IMR-90 (cell line): ENCODE results near the gene TMEM205. TPM values are rescaled to one million over a fixed set of nuclear protein-coding genes. Genes with fewer than 3 reads are reported as not detected.

Experiments
- ATAC-seq: fragments of 200-7000 bp; cut with Tn5 transposase; 2 replicates; pipeline ENCODE4 v1.9.1; 2020; ENCODE audit warnings: low read depth, mild to moderate bottlenecking, moderate library complexity
- BruUV-seq: library from RNA; stranded (reverse); fragments of 400-500 nt; replicated peaks from 2 replicates; lab custom pipeline; 2021; lab: Mats Ljungman, UMichigan
- CTCF ChIA-PET: fragments of 300-600 bp; formaldehyde crosslinking; extraction: SDS; loops from one replicate; lab custom pipeline; 2021; ENCODE audit warnings: antibody characterized with exemption; lab: Yijun Ruan, JAX
- POLR2A ChIA-PET: fragments of 300-600 bp; sonication (Branson Sonifier 250); formaldehyde crosslinking; loops from one replicate; lab custom pipeline; 2022; ENCODE audit warnings: antibody characterized with exemption; ENCODE audit not compliant: unreplicated experiment; lab: Charles Lee
- DNase-seq: peaks from one replicate; pipeline ENCODE4 v3.0.0; 2013
- H2AFZ ChIP-seq: replicated peaks from 2 replicates; pipeline ENCODE3; 2013; ENCODE audit warnings: low read length, mild to moderate bottlenecking; ENCODE audit not compliant: poor library complexity
- H2AK5ac ChIP-seq: 2 replicates; pipeline ENCODE4 v1.6.1; 2013; ENCODE audit warnings: low read depth, low read length, inconsistent platforms
- H2AK9ac ChIP-seq: replicated peaks from 2 replicates; pipeline ENCODE3; 2013; ENCODE audit warnings: mild to moderate bottlenecking, low read depth, low read length, moderate library complexity; ENCODE audit not compliant: poor library complexity
- H2BK120ac ChIP-seq: 2 replicates; pipeline ENCODE4 v1.6.1; 2013; ENCODE audit warnings: low read depth, low read length, inconsistent platforms
- H2BK15ac ChIP-seq: 3 replicates; pipeline ENCODE4 v1.6.1; 2013; ENCODE audit warnings: low read depth, low read length, inconsistent platforms
- H2BK20ac ChIP-seq: 2 replicates; pipeline ENCODE4 v1.6.1; 2013; ENCODE audit warnings: low read depth, mild to moderate bottlenecking, inconsistent platforms, low read length, moderate library complexity
- H2BK5ac ChIP-seq: 2 replicates; pipeline ENCODE4 v1.6.1; 2013; ENCODE audit warnings: mild to moderate bottlenecking, low read depth, low read length, inconsistent platforms; ENCODE audit not compliant: poor library complexity, severe bottlenecking
- H3K14ac ChIP-seq: replicated peaks from 2 replicates; pipeline ENCODE4 v1.6.1; 2013; ENCODE audit warnings: low read depth, low read length, inconsistent platforms
- H3K18ac ChIP-seq: 2 replicates; pipeline ENCODE4 v1.6.1; 2013; ENCODE audit warnings: low read depth, low read length, control low read depth
- H3K23ac ChIP-seq: 2 replicates; pipeline ENCODE4 v1.6.1; 2013; ENCODE audit warnings: low read depth, low read length, inconsistent platforms
- H3K27ac ChIP-seq: 2 replicates; pipeline ENCODE4 v1.5.1; 2013; ENCODE audit warnings: mild to moderate bottlenecking, control low read depth, low read length; ENCODE audit not compliant: insufficient read depth
- H3K27me3 ChIP-seq: 2 replicates; pipeline ENCODE4 v1.6.1; 2013; ENCODE audit warnings: low read length; ENCODE audit not compliant: control insufficient read depth, insufficient read depth
- H3K36me3 ChIP-seq: 2 replicates; pipeline ENCODE4 v1.6.1; 2013; ENCODE audit warnings: low read length, mixed read lengths; ENCODE audit not compliant: control insufficient read depth, insufficient read depth
- H3K4ac ChIP-seq: 2 replicates; pipeline ENCODE4 v1.6.1; 2013; ENCODE audit warnings: low read depth, low read length, inconsistent platforms
- H3K4me1 ChIP-seq: 2 replicates; pipeline ENCODE4 v1.6.1; 2013; ENCODE audit warnings: low read length, mixed read lengths; ENCODE audit not compliant: control insufficient read depth, insufficient read depth
- H3K4me2 ChIP-seq: 2 replicates; pipeline ENCODE4 v1.6.1; 2013; ENCODE audit warnings: low read depth, mild to moderate bottlenecking, control low read depth, low read length, moderate library complexity
- H3K4me3 ChIP-seq: 2 replicates; pipeline ENCODE4 v1.5.1; 2013; ENCODE audit warnings: low read depth, mild to moderate bottlenecking, control low read depth, low read length, moderate library complexity; ENCODE audit not compliant: insufficient read depth
- H3K56ac ChIP-seq: 2 replicates; pipeline ENCODE4 v1.6.1; 2013; ENCODE audit warnings: low read length, inconsistent platforms; ENCODE audit not compliant: insufficient read depth; ENCODE audit errors: extremely low read depth
- H3K79me1 ChIP-seq, 2 experiments: 2 replicates each; pipeline ENCODE4 v1.6.1; 2013; ENCODE audit warnings: low read length in 2 of 2, inconsistent platforms in 1 of 2, low read depth in 1 of 2
- H3K9ac ChIP-seq: 2 replicates; pipeline ENCODE4 v1.6.1; 2013; ENCODE audit warnings: low read depth, low read length, control low read depth
- H3K9me1 ChIP-seq: 2 replicates; pipeline ENCODE4 v1.6.1; 2013; ENCODE audit warnings: low read length, inconsistent platforms; ENCODE audit not compliant: insufficient read depth
- H3K9me3 ChIP-seq: 2 replicates; pipeline ENCODE4 v1.6.1; 2013; ENCODE audit warnings: low read length; ENCODE audit not compliant: control insufficient read depth, insufficient read depth
- H4K20me1 ChIP-seq: 2 replicates; pipeline ENCODE4 v1.6.1; 2013; ENCODE audit warnings: low read length, inconsistent platforms; ENCODE audit not compliant: insufficient read depth
- H4K5ac ChIP-seq: 2 replicates; pipeline ENCODE4 v1.6.1; 2013; ENCODE audit warnings: mild to moderate bottlenecking, low read depth, low read length, control low read depth
- H4K8ac ChIP-seq, 2 experiments: 2 replicates each; pipeline ENCODE4 v1.6.1; 2013; ENCODE audit warnings: low read depth in 2 of 2, low read length in 2 of 2, control low read depth in 1 of 2, inconsistent platforms in 1 of 2
- H4K91ac ChIP-seq: 2 replicates; pipeline ENCODE4 v1.6.1; 2013; ENCODE audit warnings: low read depth, low read length, inconsistent platforms; ENCODE audit not compliant: insufficient read depth
- BHLHE40 ChIP-seq: fragments of 150-350 bp; IDR thresholded peaks from 2 replicates; pipeline ENCODE4 v1.6.1; 2016; ENCODE audit warnings: mild to moderate bottlenecking, low read depth, low read length
- CEBPB ChIP-seq: IDR thresholded peaks from 2 replicates; pipeline ENCODE4 v1.6.1; 2012; ENCODE audit warnings: low read depth, low read length, improper control_type of control experiment
- CHD1 ChIP-seq: IDR thresholded peaks from 2 replicates; pipeline ENCODE4 v1.6.1; 2012; ENCODE audit warnings: low read depth, low read length, improper control_type of control experiment
- FOS ChIP-seq: fragments of 150-350 bp; IDR thresholded peaks from 2 replicates; pipeline ENCODE4 v1.6.1; 2016; ENCODE audit warnings: low read depth, low read length
- MAFK ChIP-seq: IDR thresholded peaks from 2 replicates; pipeline ENCODE4 v1.6.1; 2012; ENCODE audit warnings: low read depth, low read length, improper control_type of control experiment
- MAZ ChIP-seq: IDR thresholded peaks from 2 replicates; pipeline ENCODE4 v1.6.1; 2012; ENCODE audit warnings: low read depth, mild to moderate bottlenecking, low read length, improper control_type of control experiment, moderate library complexity, borderline replicate concordance
- NFE2L2 ChIP-seq: fragments of 150-350 bp; IDR thresholded peaks from 2 replicates; pipeline ENCODE4 v1.6.1; 2016; ENCODE audit warnings: low read depth, mild to moderate bottlenecking, low read length
- POLR2A ChIP-seq: IDR thresholded peaks from 2 replicates; pipeline ENCODE4 v1.6.1; 2012; ENCODE audit warnings: mild to moderate bottlenecking, low read depth, low read length
- RAD21 ChIP-seq: IDR thresholded peaks from 2 replicates; pipeline ENCODE4 v1.6.1; 2012; ENCODE audit warnings: low read length, improper control_type of control experiment
- RCOR1 ChIP-seq: IDR thresholded peaks from 2 replicates; pipeline ENCODE4 v1.6.1; 2012; ENCODE audit warnings: mild to moderate bottlenecking, low read length, improper control_type of control experiment; ENCODE audit not compliant: insufficient replicate concordance
- RFX5 ChIP-seq: IDR thresholded peaks from 2 replicates; pipeline ENCODE4 v1.8.0; 2012; ENCODE audit warnings: low read depth, mild to moderate bottlenecking, low read length, moderate library complexity
- SMC3 ChIP-seq: fragments of 150-350 bp; IDR thresholded peaks from 2 replicates; pipeline ENCODE4 v1.6.1; 2016; ENCODE audit warnings: low read depth, mild to moderate bottlenecking, antibody characterized with exemption, low read length, moderate library complexity
- WGBS, 2 experiments: methylation state at CpG; one replicate each; pipeline versions ENCODE4 v1.1.5 to v1.1.7; 2013; ENCODE audit warnings: missing lambda C conversion rate in 2 of 2; ENCODE audit not compliant: insufficient read length in 1 of 2; ENCODE audit errors: extremely low coverage in 2 of 2; 5-methylcytosine and 5-hydroxymethylcytosine counted together
- dilution Hi-C: fragments of 300-500 bp; cut with HindIII; formaldehyde crosslinking; loops from one replicate; pipeline ENCODE4 v1.14.3; 2018; ENCODE audit warnings: low sequenced_read_pairs; ENCODE audit not compliant: unreplicated experiment
- in situ Hi-C: fragments of 300-500 bp; cut with MboI; formaldehyde crosslinking; loops from 3 replicates; pipeline ENCODE4 v1.14.3; 2019; ENCODE audit warnings: low sequenced_read_pairs, inconsistent platforms, mixed read lengths
- intact Hi-C: fragments of 100-400 bp; cut with micrococcal nuclease; formaldehyde crosslinking; loops from 2 replicates; pipeline ENCODE4 v1.10.0; 2022
- polyA plus RNA-seq, 3 experiments: library from polyadenylated mRNA; depleted of rRNA; stranded (reverse); fragments of >200 nt; gene quantifications; 2 replicates each; pipeline ENCODE4 v1.2.3, GENCODE V29; 2012; ENCODE audit warnings: low replicate concordance in 1 of 3
- total RNA-seq: library from RNA; depleted of rRNA; stranded (reverse); fragments of >200 nt; gene quantifications from 2 replicates; pipeline ENCODE4 v1.2.3, GENCODE V29; 2012
- TF ChIP-seq, protein P1 (sequence below): fragments of 150-350 bp; IDR thresholded peaks from 2 replicates; pipeline ENCODE4 v1.6.1; 2017; ENCODE audit warnings: mild to moderate bottlenecking, antibody characterized with exemption, low read length, low read depth
- TF ChIP-seq, protein P2 (sequence below): fragments of 150-350 bp; IDR thresholded peaks from 2 replicates; pipeline ENCODE4 v1.6.1; 2016; ENCODE audit warnings: low read depth, mild to moderate bottlenecking, low read length, moderate library complexity, borderline replicate concordance
- TF ChIP-seq, protein P3 (sequence below): conservative IDR thresholded peaks from 2 replicates; pipeline ENCODE4 v1.5.1; 2012; ENCODE audit warnings: mild to moderate bottlenecking, low read depth, low read length, improper control_type of control experiment

The TMEM205 gene
- total and polyA plus RNA-seq, 2 of the 4 experiments (the other 2 are of a cell fraction): 110 to 136 TPM

DNA sequence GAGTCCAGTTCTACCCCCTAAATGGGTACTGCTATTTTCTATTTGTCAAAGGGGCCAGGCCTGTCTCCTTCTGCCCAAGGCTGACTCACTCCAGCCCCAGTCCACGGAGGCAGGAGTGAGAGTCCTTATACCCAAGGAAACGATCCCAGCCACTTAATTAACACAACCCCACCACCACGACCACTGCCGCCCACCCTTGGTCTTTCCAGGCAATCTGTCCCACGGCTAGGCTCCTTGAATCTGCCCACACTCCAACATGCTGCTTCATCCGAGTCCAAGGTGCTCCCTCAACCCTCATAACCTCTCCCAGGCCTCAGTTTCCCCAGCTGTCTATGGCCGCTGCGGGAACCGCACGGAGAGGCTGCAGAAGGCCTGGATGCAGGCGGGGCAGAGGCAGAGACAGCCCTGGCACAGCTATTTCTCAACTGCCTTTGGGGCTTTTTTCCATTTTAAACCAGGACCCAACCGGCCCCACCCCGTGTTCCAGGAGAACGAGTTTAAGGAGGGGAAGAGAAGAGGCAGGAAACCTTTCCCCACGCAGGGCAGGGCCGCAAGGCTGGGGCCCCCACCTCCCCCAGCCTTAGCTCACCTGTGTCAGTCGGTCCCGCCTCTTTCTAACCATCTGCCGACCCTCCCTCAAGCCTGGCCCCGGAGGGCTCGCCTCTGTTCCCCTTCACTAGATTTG, 7.4 kb downstream of the TMEM205 start:
- BruUV-seq: no TSS peak
- peak overlapping the region; percentile 85 for H3K4me3 ChIP-seq
- no peaks in the 10 kb centered on the region for H3K9me3 ChIP-seq
- ATAC-seq (no peak), DNase-seq (no peak)
- no peak overlapping the region for H2BK5ac ChIP-seq
- peaks cover 0 to 21% of the 10 kb centered on the region in 2 experiments; a peak in 3 of 4 replicates for H3K79me1 ChIP-seq
- no peak overlapping the region for H3K14ac ChIP-seq
- WGBS, 2 experiments: 40% methylated on average over 5 of the region's 21 CpGs; no CpG with 5 or more reads in 1 of the 2 experiments
- peak overlapping the region; percentile 92 for H2AFZ ChIP-seq
- H2AK9ac ChIP-seq: peak overlapping the region; percentile 66
- peak overlapping the region; percentile 86 for H3K4me2 ChIP-seq
- peak overlapping the region; percentile 75 for H2AK5ac ChIP-seq
- H4K5ac ChIP-seq: no peak overlapping the region
- 0 out of 2 replicates have a peak, but pooled peaks cover 3% of the 10 kb centered on the region for H4K20me1 ChIP-seq
- H3K9ac ChIP-seq: peak overlapping the region; percentile 73
- CTCF ChIA-PET: no interaction called here
- POLR2A ChIA-PET: interaction anchor here (0.6 kb wide), 1 partner anchor 25 kb away, joined by 3 read pairs; no protein-coding TSS in a partner anchor
- in situ Hi-C loops (no loop called here), intact Hi-C loops (loop anchor here (1.0 to 2.0 kb wide), 2 partner anchors 14 to 44 kb away; no protein-coding TSS in a partner anchor), dilution Hi-C loops (no loop called here)
- no peak overlapping the region for H4K91ac ChIP-seq
- peak overlapping the region; percentile 7; the same call in 1 of the 2 replicates for H3K56ac ChIP-seq
- peaks cover 8% of the 10 kb centered on the region for H3K4me1 ChIP-seq
- no peak overlapping the region for H3K23ac ChIP-seq
- peaks cover 21% of the 10 kb centered on the region for H3K36me3 ChIP-seq
- H3K27me3 ChIP-seq: no peaks in the 10 kb centered on the region
- H2BK15ac ChIP-seq: no peak overlapping the region
- H3K27ac ChIP-seq: no peak overlapping the region; the same call in 1 of the 2 replicates
- H3K18ac ChIP-seq: no peak overlapping the region; the same call in 1 of the 2 replicates
- H3K9me1 ChIP-seq: peaks cover 8% of the 10 kb centered on the region
- H2BK120ac ChIP-seq: no peak overlapping the region
- no peak overlapping the region for H3K4ac ChIP-seq
- H2BK20ac ChIP-seq: no peak overlapping the region
- H4K8ac ChIP-seq: peak overlapping the region; percentile 24 to 51; a peak in 3 of 4 replicates
- TF ChIP-seq BHLHE40 (no peak), CEBPB (no peak), FOS (no peak), RAD21 (no peak), SMC3 (no peak), MAFK (no peak), POLR2A (no peak), MAZ (no peak), RFX5 (no peak), NFE2L2 (no peak), RCOR1 (no peak), CHD1 (no peak)
- TF ChIP-seq, protein P1, sequence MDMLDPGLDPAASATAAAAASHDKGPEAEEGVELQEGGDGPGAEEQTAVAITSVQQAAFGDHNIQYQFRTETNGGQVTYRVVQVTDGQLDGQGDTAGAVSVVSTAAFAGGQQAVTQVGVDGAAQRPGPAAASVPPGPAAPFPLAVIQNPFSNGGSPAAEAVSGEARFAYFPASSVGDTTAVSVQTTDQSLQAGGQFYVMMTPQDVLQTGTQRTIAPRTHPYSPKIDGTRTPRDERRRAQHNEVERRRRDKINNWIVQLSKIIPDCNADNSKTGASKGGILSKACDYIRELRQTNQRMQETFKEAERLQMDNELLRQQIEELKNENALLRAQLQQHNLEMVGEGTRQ: no peak
- TF ChIP-seq, protein P2, sequence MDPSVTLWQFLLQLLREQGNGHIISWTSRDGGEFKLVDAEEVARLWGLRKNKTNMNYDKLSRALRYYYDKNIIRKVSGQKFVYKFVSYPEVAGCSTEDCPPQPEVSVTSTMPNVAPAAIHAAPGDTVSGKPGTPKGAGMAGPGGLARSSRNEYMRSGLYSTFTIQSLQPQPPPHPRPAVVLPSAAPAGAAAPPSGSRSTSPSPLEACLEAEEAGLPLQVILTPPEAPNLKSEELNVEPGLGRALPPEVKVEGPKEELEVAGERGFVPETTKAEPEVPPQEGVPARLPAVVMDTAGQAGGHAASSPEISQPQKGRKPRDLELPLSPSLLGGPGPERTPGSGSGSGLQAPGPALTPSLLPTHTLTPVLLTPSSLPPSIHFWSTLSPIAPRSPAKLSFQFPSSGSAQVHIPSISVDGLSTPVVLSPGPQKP: no peak
- TF ChIP-seq, protein P3, sequence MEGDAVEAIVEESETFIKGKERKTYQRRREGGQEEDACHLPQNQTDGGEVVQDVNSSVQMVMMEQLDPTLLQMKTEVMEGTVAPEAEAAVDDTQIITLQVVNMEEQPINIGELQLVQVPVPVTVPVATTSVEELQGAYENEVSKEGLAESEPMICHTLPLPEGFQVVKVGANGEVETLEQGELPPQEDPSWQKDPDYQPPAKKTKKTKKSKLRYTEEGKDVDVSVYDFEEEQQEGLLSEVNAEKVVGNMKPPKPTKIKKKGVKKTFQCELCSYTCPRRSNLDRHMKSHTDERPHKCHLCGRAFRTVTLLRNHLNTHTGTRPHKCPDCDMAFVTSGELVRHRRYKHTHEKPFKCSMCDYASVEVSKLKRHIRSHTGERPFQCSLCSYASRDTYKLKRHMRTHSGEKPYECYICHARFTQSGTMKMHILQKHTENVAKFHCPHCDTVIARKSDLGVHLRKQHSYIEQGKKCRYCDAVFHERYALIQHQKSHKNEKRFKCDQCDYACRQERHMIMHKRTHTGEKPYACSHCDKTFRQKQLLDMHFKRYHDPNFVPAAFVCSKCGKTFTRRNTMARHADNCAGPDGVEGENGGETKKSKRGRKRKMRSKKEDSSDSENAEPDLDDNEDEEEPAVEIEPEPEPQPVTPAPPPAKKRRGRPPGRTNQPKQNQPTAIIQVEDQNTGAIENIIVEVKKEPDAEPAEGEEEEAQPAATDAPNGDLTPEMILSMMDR: no peak
